Activated CD4-positive, CD25-positive, alpha-beta regulatory T cell treated with anti-CD3 and anti-CD28 coated beads, Interleukin-2, amount 50 U/mL, for 72 hours (primary cell): ENCODE measurements around the gene TBC1D3L.
"Not testable (repeated sequence)": the region's sequence is repeated elsewhere in the genome, so short reads cannot be mapped to it uniquely, and the experiment has no call there.

Experiments used
- DNase-seq: peaks from one replicate; pipeline ENCODE4 v3.0.0; 2021

The TBC1D3L gene

DNA sequence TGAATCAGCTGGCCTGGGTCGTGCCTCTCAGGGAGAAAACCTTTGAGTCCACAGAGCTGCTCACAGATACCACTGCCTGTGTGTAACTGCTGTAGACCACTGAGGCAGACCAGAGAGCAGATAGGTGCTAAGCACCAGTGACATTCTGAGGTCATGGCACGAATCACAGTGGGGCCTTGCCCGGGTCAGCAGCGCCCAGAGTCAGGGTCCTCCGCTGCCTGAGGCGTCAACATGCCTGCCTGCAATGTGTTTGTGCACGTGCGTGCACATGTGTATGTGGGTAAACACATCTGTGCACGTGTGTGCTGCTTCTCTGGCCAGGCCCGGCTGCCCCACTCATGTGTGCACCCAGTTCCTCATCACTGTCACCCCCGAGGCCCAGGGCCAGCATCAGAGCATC, at the start of gene TBC1D3L:
TSS of gene TBC1D3L (minus strand) at position 101 of the 400 bp plus-strand sequence. CDS start 1,540 bp downstream, outside the sequence.
- not testable (repeated sequence) for DNase-seq

DNA sequence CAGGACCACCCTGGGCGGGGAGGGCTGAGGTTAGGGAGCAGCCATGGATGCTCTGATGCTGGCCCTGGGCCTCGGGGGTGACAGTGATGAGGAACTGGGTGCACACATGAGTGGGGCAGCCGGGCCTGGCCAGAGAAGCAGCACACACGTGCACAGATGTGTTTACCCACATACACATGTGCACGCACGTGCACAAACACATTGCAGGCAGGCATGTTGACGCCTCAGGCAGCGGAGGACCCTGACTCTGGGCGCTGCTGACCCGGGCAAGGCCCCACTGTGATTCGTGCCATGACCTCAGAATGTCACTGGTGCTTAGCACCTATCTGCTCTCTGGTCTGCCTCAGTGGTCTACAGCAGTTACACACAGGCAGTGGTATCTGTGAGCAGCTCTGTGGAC, 14.8 kb upstream of the TBC1D3L start, which contains the start of gene TBC1D3D:
TSS of gene TBC1D3D (plus strand) at position 301 of the 400 bp plus-strand sequence. CDS start 1,585 bp downstream, outside the sequence.
- DNase-seq, result not testable (repeated sequence)
